GM23338 (cell line): ENCODE measurements around the gene PXT1. TPM values are rescaled to one million over a fixed set of nuclear protein-coding genes. Genes with fewer than 3 reads are reported as not detected.

Experiments used
- ATAC-seq: fragments of 200-7000 bp; cut with Tn5 transposase; 3 replicates; pipeline ENCODE4 v1.9.1; 2020
- DNase-seq: peaks from one replicate; pipeline ENCODE4 v3.0.0-alpha.2; 2015; ENCODE audit warnings: low spot score
- H2AFZ ChIP-seq: fragments of 200-600 bp; sonication (generic); 2 replicates; pipeline ENCODE4 v1.8.0; 2016; ENCODE audit warnings: antibody characterized with exemption, mild to moderate bottlenecking, moderate library complexity
- H3F3A ChIP-seq: fragments of 200-600 bp; sonication (generic); replicated peaks from 2 replicates; pipeline ENCODE4 v1.8.0; 2017; ENCODE audit warnings: antibody characterized with exemption, mixed run types, low read depth
- H3K27ac ChIP-seq: fragments of 200-600 bp; sonication (generic); 2 replicates; pipeline ENCODE4 v1.6.1; 2016; ENCODE audit warnings: low read depth
- H3K27me3 ChIP-seq: fragments of 200-600 bp; sonication (generic); 2 replicates; pipeline ENCODE4 v1.8.0; 2016; ENCODE audit warnings: mild to moderate bottlenecking, mixed run types, moderate library complexity; ENCODE audit not compliant: insufficient read depth
- H3K36me3 ChIP-seq: fragments of 200-600 bp; sonication (generic); 2 replicates; pipeline ENCODE4 v1.8.0; 2016; ENCODE audit warnings: mild to moderate bottlenecking; ENCODE audit not compliant: insufficient read depth
- H3K4me1 ChIP-seq: fragments of 200-600 bp; sonication (generic); 2 replicates; pipeline ENCODE4 v1.8.0; 2016; ENCODE audit warnings: mild to moderate bottlenecking, moderate library complexity; ENCODE audit not compliant: insufficient read depth
- H3K4me2 ChIP-seq: fragments of 200-600 bp; sonication (generic); 2 replicates; pipeline ENCODE4 v1.7.1; 2017; ENCODE audit warnings: mixed run types
- H3K4me3 ChIP-seq: fragments of 200-600 bp; sonication (generic); 2 replicates; pipeline ENCODE4 v1.6.1; 2016; ENCODE audit warnings: mixed run types
- H3K79me2 ChIP-seq: fragments of 200-600 bp; sonication (generic); replicated peaks from 2 replicates; pipeline ENCODE4 v1.8.0; 2017; ENCODE audit warnings: mild to moderate bottlenecking; ENCODE audit not compliant: insufficient read depth
- H3K9me2 ChIP-seq: fragments of 200-600 bp; sonication (generic); 2 replicates; pipeline ENCODE4 v1.8.0; 2017; ENCODE audit not compliant: insufficient read depth
- H4K20me1 ChIP-seq: fragments of 200-600 bp; sonication (generic); replicated peaks from 2 replicates; pipeline ENCODE4 v1.8.0; 2017; ENCODE audit warnings: mild to moderate bottlenecking; ENCODE audit not compliant: insufficient read depth
- H3K27ac Mint-ChIP-seq: 2 replicates; pipeline ENCODE4 v1.8.0; 2020; ENCODE audit warnings: inconsistent platforms, mild to moderate bottlenecking, moderate library complexity, mixed read lengths
- H3K27me3 Mint-ChIP-seq: 3 replicates; pipeline ENCODE4 v1.8.0; 2022; ENCODE audit warnings: low read depth, mild to moderate bottlenecking, moderate library complexity, mixed read lengths, inconsistent platforms; ENCODE audit not compliant: insufficient read depth, poor library complexity
- H3K36me3 Mint-ChIP-seq: 3 replicates; pipeline ENCODE4 v1.8.0; 2021; ENCODE audit warnings: low read depth, mild to moderate bottlenecking, inconsistent platforms, moderate library complexity, mixed read lengths
- H3K4me1 Mint-ChIP-seq: 3 replicates; pipeline ENCODE4 v1.8.0; 2020; ENCODE audit warnings: mild to moderate bottlenecking, inconsistent platforms, mixed read lengths
- H3K4me3 Mint-ChIP-seq: 3 replicates; pipeline ENCODE4 v1.8.0; 2021; ENCODE audit warnings: moderate library complexity, mild to moderate bottlenecking, inconsistent platforms, mixed read lengths
- H3K9me3 Mint-ChIP-seq: 3 replicates; pipeline ENCODE4 v1.8.0; 2020; ENCODE audit warnings: moderate library complexity, mild to moderate bottlenecking, inconsistent platforms, mixed read lengths
- CREB1 ChIP-seq: fragments of 250-450 bp; sonication (Bioruptor Pico); IDR thresholded peaks from 2 replicates; pipeline ENCODE4 v1.5.0; 2020; ENCODE audit warnings: low read depth, mild to moderate bottlenecking, moderate library complexity
- CTCF ChIP-seq, 2 experiments: fragments of 200-600 bp in 1 of 2; sonication (generic) in 1 of 2; conservative IDR thresholded peaks; 2 replicates each; pipeline versions ENCODE4 v1.5.1 to v1.6.1; 2016 to 2017; ENCODE audit warnings: antibody characterized with exemption in 2 of 2, low read depth in 2 of 2, mild to moderate bottlenecking in 2 of 2, moderate library complexity in 1 of 2
- ETS1 ChIP-seq: IDR thresholded peaks from 2 replicates; pipeline ENCODE4 v1.6.1; 2016; ENCODE audit warnings: antibody characterized with exemption
- EZH2 ChIP-seq: fragments of 200-600 bp; sonication (generic); IDR thresholded peaks from one replicate; pipeline ENCODE4 v1.8.0; 2017; ENCODE audit warnings: antibody characterized with exemption, mild to moderate bottlenecking, low read depth; ENCODE audit not compliant: unreplicated experiment
- EZH2phosphoT487 ChIP-seq: fragments of 200-600 bp; sonication (generic); IDR thresholded peaks from one replicate; pipeline ENCODE4 v1.8.1; 2018; ENCODE audit warnings: antibody characterized with exemption; ENCODE audit not compliant: unreplicated experiment
- NANOG ChIP-seq: IDR thresholded peaks from 2 replicates; pipeline ENCODE4 v1.6.1; 2016; ENCODE audit warnings: antibody characterized with exemption, borderline replicate concordance
- REST ChIP-seq: IDR thresholded peaks from one replicate; pipeline ENCODE4 v1.6.1; 2018; ENCODE audit warnings: antibody characterized with exemption; ENCODE audit not compliant: unreplicated experiment
- ZNF114 ChIP-seq: fragments of 250-450 bp; sonication (Bioruptor Pico); IDR thresholded peaks from 2 replicates; pipeline ENCODE4 v1.5.0; 2020; ENCODE audit warnings: mild to moderate bottlenecking, moderate library complexity
- ZNF331 ChIP-seq: fragments of 250-450 bp; sonication (Bioruptor Pico); IDR thresholded peaks from 2 replicates; pipeline ENCODE4 v1.5.0; 2020; ENCODE audit warnings: low read depth, mild to moderate bottlenecking, moderate library complexity
- polyA plus RNA-seq: library from polyadenylated mRNA; unstranded; fragments of >200 nt; fragmentation: Nextera tagmentation; extraction: Ambion mirVana; gene quantifications from 2 replicates; pipeline ENCODE4 v1.2.1, GENCODE V29; 2016
- total RNA-seq: library from RNA; depleted of rRNA; stranded (reverse); fragments of >200 nt; shearing (Covaris generic); gene quantifications from 2 replicates; pipeline ENCODE4 v1.2.3, GENCODE V29; 2014

PXT1 gene
- total and polyA plus RNA-seq, 2 experiments from 2014 or later, result 0.14 TPM; not detected in 1

GRCh38 chr6:36386495-36387439 lies 55.9 kb downstream of the PXT1 start:
- H3K36me3 Mint-ChIP-seq, result no peaks in the 10 kb centered on the region; the same call in 2 of the 3 replicates
- peaks cover 4% of the 10 kb centered on the region; the same call in 2 of the 3 replicates for H3K9me3 Mint-ChIP-seq
- H3K27me3 ChIP-seq, result peaks cover 57% of the 10 kb centered on the region
- H3K4me3 ChIP-seq, result peak overlapping the region; percentile 78
- TF ChIP-seq ZNF331 (no peak), EZH2phosphoT487 (no peak), ETS1 (no peak), CREB1 (CRISPR knock-in tag) (no peak), NANOG (no peak), ZNF114 (CRISPR knock-in tag) (no peak), EZH2 (peak; percentile 53), REST (no peak), CTCF (conservative IDR thresholded peaks at IDR 0.05; ENCODE audit: low read depth in 2 of 2) (peak; percentile 12 to 30; a peak in 3 of 4 replicates)
- peak overlapping the region; percentile 82 for H3K4me3 Mint-ChIP-seq
- peaks cover 6% of the 10 kb centered on the region; the same call in 1 of the 2 replicates for H3K4me1 ChIP-seq
- DNase-seq, result peak; percentile 65
- H2AFZ ChIP-seq, result peak overlapping the region; percentile 90
- 0 out of 2 replicates have a peak, but pooled peaks cover 8% of the 10 kb centered on the region for H3F3A ChIP-seq
- ATAC-seq, result peak; percentile 59
- no peaks in the 10 kb centered on the region for H3K79me2 ChIP-seq
- peak overlapping the region; percentile 95 for H3K4me2 ChIP-seq
- no peak overlapping the region for H3K27ac ChIP-seq
- no peaks in the 10 kb centered on the region for H3K9me2 ChIP-seq
- no peaks in the 10 kb centered on the region for H4K20me1 ChIP-seq
- H3K27ac Mint-ChIP-seq, result no peak overlapping the region
- peaks cover 37% of the 10 kb centered on the region for H3K4me1 Mint-ChIP-seq
- H3K27me3 Mint-ChIP-seq, result peaks cover 41% of the 10 kb centered on the region
- no peaks in the 10 kb centered on the region; the same call in 1 of the 2 replicates for H3K36me3 ChIP-seq
